NK-92 (cell line): ENCODE measurements around the gene METTL6.
A peak's percentile ranks its signal among the peaks of the same experiment; 100 is the strongest.
"Not testable (repeated sequence)": the region's sequence is repeated elsewhere in the genome, so short reads cannot be mapped to it uniquely, and the experiment has no call there.

ENCODE experiments used
- DNase-seq: peaks from one replicate; lab custom pipeline; 2025; ENCODE audit not compliant: unreplicated experiment; lab: John Stamatoyannopoulos, UW

METTL6 gene

DNA sequence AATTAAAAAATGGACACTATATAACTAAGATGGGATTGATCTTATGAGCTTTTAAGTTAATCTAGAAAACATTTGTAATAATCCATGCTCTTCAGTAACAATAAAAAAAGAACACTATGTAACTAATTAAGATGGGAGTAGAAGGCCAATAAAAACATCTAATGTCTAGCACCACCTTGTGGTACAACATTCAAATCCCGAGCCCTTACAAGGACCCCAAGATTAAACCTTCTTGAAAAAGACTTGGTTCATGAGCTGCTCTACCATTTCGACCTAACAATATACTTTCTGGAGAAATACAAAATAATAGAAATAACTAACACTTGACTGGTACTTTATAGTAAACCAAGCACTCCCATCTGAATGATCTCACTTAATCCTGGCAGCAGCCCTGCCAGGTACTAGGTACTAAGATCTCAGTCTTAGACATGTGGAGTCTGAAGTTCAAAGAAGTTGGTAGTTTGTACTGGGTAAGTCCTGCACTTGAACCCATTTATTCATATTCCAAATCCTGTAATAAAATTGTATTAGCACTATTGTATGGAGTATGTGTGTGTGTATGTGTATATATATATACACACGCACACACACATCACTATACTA, 21.8 kb downstream of the METTL6 start:
- no peak for DNase-seq

DNA sequence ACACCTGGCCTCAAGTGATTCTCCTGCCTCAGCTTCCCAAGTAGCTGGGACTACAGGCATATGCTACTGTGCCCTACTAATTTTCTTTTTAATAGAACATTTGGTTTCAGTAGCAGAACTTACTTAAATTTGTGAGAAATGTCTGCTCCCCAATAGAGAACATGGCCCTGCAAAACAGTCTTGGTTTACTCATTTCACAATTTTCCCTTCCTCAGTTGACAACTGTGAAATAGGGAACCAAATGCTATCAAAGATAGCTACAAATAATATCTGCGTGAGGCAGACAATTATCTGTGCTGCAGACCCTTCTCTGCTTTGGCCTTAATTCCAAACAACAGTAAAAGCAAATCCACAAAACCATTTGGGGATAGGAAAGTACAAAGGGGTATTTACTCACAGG, 22.6 kb downstream of the METTL6 start:
- no peak for DNase-seq

GRCh38 chr3:15403965-15404364, 23.4 kb downstream of the METTL6 start:
- no peak for DNase-seq

- no peak for DNase-seq
These were observed 23.8 kb downstream of the METTL6 start for GRCh38 chr3:15403495-15403894.

DNA sequence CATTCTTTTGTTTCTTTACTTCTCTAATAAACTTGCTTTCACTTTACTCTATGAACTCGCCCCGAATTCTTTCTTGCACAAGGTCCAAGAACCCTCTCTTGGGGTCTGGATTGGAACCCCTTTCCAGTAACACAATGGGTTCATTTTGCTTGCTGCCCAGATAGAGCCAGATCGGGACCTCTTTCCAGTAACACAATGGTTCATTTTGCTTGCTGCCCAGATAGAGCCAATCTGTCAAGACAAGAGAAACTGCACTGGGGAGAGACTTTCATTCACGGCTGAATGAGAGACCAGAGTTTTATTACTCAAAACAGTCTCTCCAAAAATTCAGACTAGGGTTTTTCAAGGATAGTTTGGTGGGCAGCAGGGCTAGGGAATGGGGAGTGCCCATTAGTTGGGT, 25.4 kb downstream of the METTL6 start:
- DNase-seq, result no peak

GRCh38 chr3:15399970-15400369, 27.4 kb downstream of the METTL6 start:
- DNase-seq, result no peak

GRCh38 chr3:15398731-15399133, 28.6 kb downstream of the METTL6 start:
- DNase-seq, result not testable (repeated sequence)

GRCh38 chr3:15393252-15393651, 34.1 kb downstream of the METTL6 start:
- not testable (repeated sequence) for DNase-seq

GRCh38 chr3:15391007-15391406, 36.3 kb downstream of the METTL6 start:
- no peak for DNase-seq

DNA sequence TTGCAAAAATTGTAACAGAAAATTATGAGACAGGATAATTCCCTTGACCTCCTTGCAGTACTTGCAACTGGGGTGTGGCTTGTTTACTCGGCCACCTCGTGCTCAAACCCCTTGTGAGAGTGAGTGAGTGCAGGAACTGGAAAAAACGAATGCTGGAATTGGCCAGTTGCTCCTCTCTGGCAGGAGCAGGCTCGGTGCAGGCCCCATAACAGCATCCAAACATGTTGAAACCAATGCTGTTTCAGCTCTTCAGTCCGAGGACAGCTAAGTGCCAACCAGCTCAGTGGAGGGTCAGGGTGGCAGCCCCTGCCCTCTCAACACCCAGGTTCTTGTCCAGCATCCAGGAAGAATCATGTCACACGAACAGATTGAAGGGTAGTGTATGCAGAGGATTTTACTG, 36.9 kb downstream of the METTL6 start:
- no peak for DNase-seq

DNA sequence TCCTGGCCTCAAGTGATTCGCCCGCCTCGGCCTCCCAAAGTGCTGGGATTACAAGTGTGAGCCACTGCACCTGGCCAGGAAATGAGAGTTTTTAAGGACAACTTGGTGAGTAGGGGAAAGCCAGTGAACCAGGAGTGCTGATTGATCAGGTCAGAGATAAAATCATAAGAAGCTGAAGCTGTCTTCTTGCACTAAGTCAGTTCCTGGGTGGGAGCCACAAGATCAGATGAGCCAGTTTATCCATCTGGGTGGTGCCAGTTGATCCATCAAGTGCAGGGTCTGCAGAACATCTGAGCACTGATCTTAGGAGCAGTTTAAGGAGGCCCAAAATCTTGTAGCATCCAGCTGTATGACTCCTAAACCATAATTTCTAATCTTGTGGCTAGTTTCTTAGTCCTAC, 39.0 kb downstream of the METTL6 start:
- not testable (repeated sequence) for DNase-seq

GRCh38 chr3:15387735-15388134, 39.6 kb downstream of the METTL6 start:
- DNase-seq, result no peak

- DNase-seq, result no peak
These were observed 40.2 kb downstream of the METTL6 start for GRCh38 chr3:15387171-15387581.

DNA sequence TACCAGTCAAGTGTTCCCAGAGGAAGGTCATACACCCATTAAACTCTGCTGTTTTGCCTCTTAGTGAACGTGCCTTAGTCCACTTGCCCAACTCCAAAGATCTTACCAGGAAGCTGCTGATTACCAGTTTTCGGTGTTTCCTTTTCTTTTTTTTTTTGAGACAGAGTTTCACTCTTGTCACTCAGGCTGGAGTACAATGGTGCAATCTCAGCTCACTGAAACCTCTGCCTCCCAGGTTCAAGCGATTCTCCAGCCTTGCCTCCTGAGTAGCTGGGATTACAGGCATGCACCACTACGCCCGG, 40.7 kb downstream of the METTL6 start:
- DNase-seq, result not testable (repeated sequence)

DNA sequence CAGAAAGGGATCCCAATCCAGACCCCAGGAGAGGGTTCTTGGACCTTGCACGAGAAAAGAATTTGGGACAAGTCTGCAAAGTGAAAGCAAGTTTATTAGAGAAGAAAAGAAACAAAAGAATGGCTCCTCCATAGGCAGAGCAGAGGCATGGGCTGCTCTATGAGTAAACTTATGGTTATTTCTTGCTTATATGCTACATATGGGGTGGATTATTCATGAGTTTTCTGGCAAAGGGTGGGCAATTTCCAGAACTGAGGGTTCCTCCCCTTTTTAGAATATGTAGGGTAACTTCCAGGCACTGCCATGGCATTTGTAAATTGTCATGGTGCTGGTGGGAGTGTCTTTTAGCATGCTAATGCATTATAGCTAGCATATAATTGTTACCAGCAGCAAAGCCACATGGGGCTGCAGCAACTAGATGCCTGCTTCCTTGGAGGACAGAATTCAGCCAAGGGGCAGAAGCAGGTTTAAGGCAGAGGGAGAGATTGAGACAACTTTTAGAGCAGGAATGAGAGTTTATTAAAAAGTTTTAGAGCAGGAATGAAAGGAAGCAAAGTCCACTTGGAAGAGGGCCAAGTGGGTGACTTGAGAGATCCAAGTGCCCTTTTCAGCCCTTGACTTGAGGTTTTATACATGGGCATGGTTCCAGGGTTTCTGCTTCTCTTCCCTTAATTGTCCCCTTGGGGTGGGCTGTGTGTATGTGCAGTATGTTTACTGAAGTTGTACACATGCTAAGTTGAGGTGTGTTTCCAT, 41.3 kb downstream of the METTL6 start:
- DNase-seq, result no peak

GRCh38 chr3:15385238-15385695, 42.1 kb downstream of the METTL6 start:
- DNase-seq, result not testable (repeated sequence)

DNA sequence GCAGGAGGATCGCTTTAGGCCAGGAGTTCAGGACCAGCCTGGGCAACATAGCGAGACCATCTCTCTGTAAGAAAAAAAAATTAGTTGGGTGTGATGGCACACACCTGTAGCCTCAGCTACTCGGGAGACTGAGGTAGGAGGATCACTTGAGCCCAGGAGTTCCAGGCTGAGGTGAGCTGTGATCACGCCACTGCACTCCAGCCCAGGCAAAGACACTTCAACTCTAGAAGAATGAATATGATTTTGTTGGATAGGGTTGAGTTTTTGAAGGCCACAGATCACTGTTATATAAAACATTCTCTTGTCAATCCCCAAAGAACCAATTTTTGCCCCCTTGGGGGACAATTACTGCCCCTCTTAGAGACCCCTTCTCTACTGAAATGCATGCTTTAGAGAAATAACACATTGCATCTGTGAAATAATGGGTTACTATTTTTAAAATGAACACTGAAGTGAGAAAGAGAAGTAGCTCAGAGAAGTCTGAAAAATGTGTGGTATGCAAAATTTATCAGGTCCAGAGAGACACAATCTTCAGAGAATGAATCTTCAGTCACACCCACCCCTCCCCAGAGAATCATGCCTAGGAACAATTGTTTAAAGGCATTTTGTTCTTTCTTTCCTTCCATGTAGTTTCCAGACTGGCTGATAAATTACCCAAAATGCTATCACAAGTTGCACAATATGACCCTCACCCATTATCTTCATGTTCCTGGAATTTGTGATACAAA, 42.7 kb downstream of the METTL6 start:
- no peak for DNase-seq

DNA sequence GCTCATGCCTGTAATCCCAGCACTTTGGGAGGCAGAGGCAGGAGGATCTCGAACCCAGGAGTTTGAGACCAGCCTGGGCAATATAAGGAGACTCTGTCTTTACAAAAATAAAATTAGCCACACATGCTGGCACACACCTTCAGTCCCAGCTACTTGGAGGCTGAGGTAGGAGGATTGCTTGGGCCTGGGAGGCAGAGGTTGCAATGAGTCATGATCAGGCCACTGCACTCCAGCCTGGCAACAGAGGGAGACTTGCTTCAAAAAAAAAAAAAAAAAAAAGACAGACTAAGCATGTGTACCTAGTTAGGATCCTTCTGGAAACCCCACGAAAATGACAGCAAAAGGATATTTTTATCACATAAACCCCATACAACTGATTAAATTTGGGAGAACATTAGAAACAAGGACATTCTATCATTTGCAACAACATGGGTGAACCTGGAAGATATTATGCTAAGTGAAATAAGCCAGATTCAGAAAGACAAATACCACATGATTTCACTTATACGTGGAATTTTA, 44.9 kb downstream of the METTL6 start:
- DNase-seq, result no peak

- DNase-seq, result no peak
These were observed 46.1 kb downstream of the METTL6 start for GRCh38 chr3:15380980-15381890.

DNA sequence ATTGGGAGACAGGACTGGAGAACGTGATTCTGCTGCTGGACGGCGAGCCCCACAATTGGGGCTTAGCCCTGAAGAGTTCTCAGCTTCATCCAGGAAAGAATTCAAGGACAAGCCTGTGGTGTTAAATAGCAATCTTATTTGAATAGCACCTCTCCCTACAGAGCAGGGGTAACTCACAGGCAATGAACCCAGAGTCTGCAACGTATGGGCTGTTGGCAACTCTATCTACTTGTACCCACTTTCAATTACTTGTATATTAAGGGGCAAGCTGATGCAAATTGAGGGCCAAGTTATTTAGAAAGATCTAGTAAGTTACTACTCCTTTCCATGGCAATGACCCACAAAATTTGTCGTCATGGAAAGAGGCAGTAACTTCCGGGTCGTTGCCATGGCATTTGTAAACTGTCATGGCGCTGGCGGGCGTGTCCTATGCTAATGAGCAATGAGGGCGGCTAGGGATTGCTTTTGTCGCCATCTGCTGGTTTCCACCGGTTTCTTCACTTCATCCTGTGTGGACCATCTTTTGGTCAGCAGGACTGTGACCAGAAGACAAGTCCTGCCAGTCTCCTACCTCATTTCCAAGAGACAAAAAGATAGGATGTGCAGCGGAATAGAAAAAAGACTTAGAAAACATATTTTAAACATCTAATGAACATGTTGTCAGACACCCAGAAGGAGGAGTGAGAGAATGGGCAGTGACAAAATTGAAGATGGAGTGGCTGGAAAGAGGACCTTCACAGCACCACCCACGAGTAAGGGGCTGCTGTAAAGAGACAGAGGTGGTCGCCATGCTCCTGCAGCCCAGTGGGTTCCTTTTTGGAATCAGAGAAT, 49.2 kb downstream of the METTL6 start:
- DNase-seq, result peak; percentile 68
